Neuronal stem cell (in vitro differentiated cells): Measurements from ENCODE around the gene NAA15.
"Not testable (repeated sequence)": the region's sequence is repeated elsewhere in the genome, so short reads cannot be mapped to it uniquely, and the experiment has no call there.

Experiments
- DNase-seq: peaks from one replicate; pipeline ENCODE4 v3.0.0-alpha.2; 2013; ENCODE audit warnings: low spot score
- H2AFZ ChIP-seq: one replicate; pipeline ENCODE4 v1.6.1; 2013; ENCODE audit warnings: mild to moderate bottlenecking, low read length, inconsistent platforms
- H2AK5ac ChIP-seq: 2 replicates; pipeline ENCODE4 v1.6.1; 2013; ENCODE audit warnings: low read depth, mild to moderate bottlenecking, inconsistent platforms, low read length, moderate library complexity, mixed read lengths
- H2BK120ac ChIP-seq: 2 replicates; pipeline ENCODE4 v1.6.1; 2013; ENCODE audit warnings: low read depth, mild to moderate bottlenecking, inconsistent platforms, low read length, moderate library complexity, mixed read lengths
- H2BK12ac ChIP-seq: one replicate; pipeline ENCODE4 v1.6.1; 2013; ENCODE audit warnings: low read length, inconsistent platforms
- H2BK15ac ChIP-seq: 2 replicates; pipeline ENCODE4 v1.6.1; 2013; ENCODE audit warnings: mild to moderate bottlenecking, low read length, inconsistent platforms, mixed read lengths
- H2BK5ac ChIP-seq: one replicate; pipeline ENCODE4 v1.6.1; 2013; ENCODE audit warnings: inconsistent platforms, mild to moderate bottlenecking, low read length, moderate library complexity
- H3K14ac ChIP-seq: one replicate; pipeline ENCODE4 v1.6.1; 2013; ENCODE audit warnings: low read length, inconsistent platforms
- H3K18ac ChIP-seq: 2 replicates; pipeline ENCODE4 v1.6.1; 2013; ENCODE audit warnings: low read length, inconsistent platforms
- H3K23ac ChIP-seq: 2 replicates; pipeline ENCODE4 v1.6.1; 2013; ENCODE audit warnings: low read depth, mild to moderate bottlenecking, mixed read lengths, low read length, inconsistent platforms; ENCODE audit not compliant: poor library complexity
- H3K27ac ChIP-seq: replicated peaks from 3 replicates; pipeline ENCODE4 v1.5.1; 2013; ENCODE audit warnings: low read length, inconsistent platforms
- H3K27me3 ChIP-seq, 3 experiments: 2 replicates each; pipeline ENCODE4 v1.6.1; 2013; ENCODE audit warnings: low read length in 3 of 3, mild to moderate bottlenecking in 2 of 3, inconsistent platforms in 1 of 3, low read depth in 1 of 3, mixed read lengths in 1 of 3, moderate library complexity in 1 of 3; ENCODE audit not compliant: control insufficient read depth in 3 of 3, insufficient read depth in 3 of 3
- H3K36me3 ChIP-seq, 2 donors: replicated peaks in 1 of 2; 2 replicates each; pipeline ENCODE4 v1.6.1; 2013; ENCODE audit warnings: low read length in 2 of 2; ENCODE audit not compliant: control insufficient read depth in 2 of 2, insufficient read depth in 2 of 2
- H3K4ac ChIP-seq: 2 replicates; pipeline ENCODE4 v1.6.1; 2013; ENCODE audit warnings: inconsistent platforms, mild to moderate bottlenecking, low read length, moderate library complexity
- H3K4me1 ChIP-seq, 2 donors: 1 replicate in 1 of 2; 2 replicates in 1 of 2; pipeline ENCODE4 v1.6.1; 2013; ENCODE audit warnings: low read length in 2 of 2, low read depth in 1 of 2; ENCODE audit not compliant: control insufficient read depth in 2 of 2, insufficient read depth in 1 of 2
- H3K4me2 ChIP-seq: one replicate; pipeline ENCODE4 v1.6.1; 2013; ENCODE audit warnings: mild to moderate bottlenecking, low read length, inconsistent platforms; ENCODE audit not compliant: insufficient read depth, poor library complexity, severe bottlenecking
- H3K4me3 ChIP-seq, 2 donors: 2 replicates each; pipeline ENCODE4 v1.5.1; 2013; ENCODE audit warnings: low read length in 2 of 2, mild to moderate bottlenecking in 2 of 2, inconsistent platforms in 1 of 2, moderate library complexity in 1 of 2
- H3K79me1 ChIP-seq: one replicate; pipeline ENCODE4 v1.6.1; 2013; ENCODE audit warnings: low read depth, mild to moderate bottlenecking, inconsistent platforms, low read length, moderate library complexity
- H3K9ac ChIP-seq: one replicate; pipeline ENCODE4 v1.6.1; 2013; ENCODE audit warnings: mild to moderate bottlenecking, low read depth, low read length, inconsistent platforms; ENCODE audit not compliant: poor library complexity
- H3K9me3 ChIP-seq, 2 donors: replicated peaks in 1 of 2; 2 replicates each; pipeline versions ENCODE3 to v1.6.1; 2013; ENCODE audit warnings: low read length in 2 of 2, mild to moderate bottlenecking in 2 of 2, inconsistent platforms in 1 of 2, low read depth in 1 of 2, mixed read lengths in 1 of 2, moderate library complexity in 1 of 2; ENCODE audit not compliant: control insufficient read depth in 2 of 2, insufficient read depth in 1 of 2
- H4K8ac ChIP-seq: one replicate; pipeline ENCODE4 v1.6.1; 2013; ENCODE audit warnings: low read depth, mild to moderate bottlenecking, inconsistent platforms, low read length, moderate library complexity
- H4K91ac ChIP-seq: one replicate; pipeline ENCODE4 v1.6.1; 2013; ENCODE audit warnings: low read length, low read depth, mild to moderate bottlenecking, inconsistent platforms; ENCODE audit not compliant: poor library complexity
- WGBS, 2 donors: extraction: QIAGEN DNeasy Blood & Tissue Kit; methylation state at CpG; one replicate each; pipeline ENCODE4 v1.1.7; 2013; ENCODE audit warnings: missing lambda C conversion rate in 2 of 2, mixed read lengths in 1 of 2; ENCODE audit not compliant: insufficient read length in 2 of 2, insufficient replicate concordance in 1 of 2; ENCODE audit errors: extremely low coverage in 2 of 2; 5-methylcytosine and 5-hydroxymethylcytosine counted together

The NAA15 gene

DNA sequence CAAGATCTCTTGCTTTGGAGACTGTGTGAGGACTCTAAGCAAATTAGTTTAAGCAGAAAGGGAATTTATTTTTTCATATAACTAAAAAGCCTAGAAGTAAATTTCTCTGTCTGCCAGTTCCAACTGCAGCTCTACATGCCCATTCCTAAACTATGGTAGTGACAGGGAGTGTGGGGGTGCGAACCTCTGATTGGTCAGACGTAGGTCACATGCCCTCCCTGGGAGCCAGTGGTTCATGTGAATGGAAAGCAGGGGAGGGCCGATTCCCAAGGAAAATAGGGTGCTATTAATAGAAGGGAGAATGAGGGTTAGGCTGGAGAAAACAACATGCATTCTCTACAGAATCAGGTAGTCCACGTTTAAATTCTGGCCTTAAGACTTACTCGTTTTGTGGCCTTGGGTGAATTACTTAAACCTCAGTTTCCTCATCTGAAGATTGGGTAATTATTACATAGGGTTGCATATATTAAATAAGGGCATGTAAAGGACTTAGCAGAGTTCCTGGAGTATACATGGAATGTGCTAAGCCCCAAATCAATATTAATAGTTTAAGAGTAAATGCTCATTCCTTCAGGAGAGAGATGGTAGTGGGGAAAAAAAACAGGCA is 159.8 kb downstream of the NAA15 start:
- Histone ChIP-seq H3K4ac (no peak overlapping the region), H3K27ac (no peak overlapping the region), H2AFZ (no peak overlapping the region), H3K4me2 (no peak overlapping the region), H3K4me3 (no peak overlapping the region), H2BK5ac (no peak overlapping the region), H3K4me1 (no peaks in the 10 kb centered on the region), H3K14ac (no peak overlapping the region), H4K8ac (no peak overlapping the region), H3K9ac (no peak overlapping the region), H2BK120ac (no peak overlapping the region), H2BK12ac (no peak overlapping the region), H4K91ac (no peak overlapping the region), H3K23ac (no peak overlapping the region), H3K79me1 (peaks cover 3% of the 10 kb centered on the region), H3K18ac (no peak overlapping the region), H3K27me3 (no peaks in the 10 kb centered on the region), H2BK15ac (no peak overlapping the region), H3K9me3 (no peaks in the 10 kb centered on the region), H2AK5ac (no peak overlapping the region), H3K36me3 (peaks cover 0 to 15% of the 10 kb centered on the region in 2 donors)
- no CpG with 5 or more reads among the region's 5 CpGs for WGBS, 2 donors
- DNase-seq = no peak

GRCh38 chr4:139464512-139464911 is 163.2 kb downstream of the NAA15 start:
- not testable (repeated sequence) for H4K91ac ChIP-seq, H3K14ac ChIP-seq, H3K4ac ChIP-seq, H2BK120ac ChIP-seq, DNase-seq, H3K18ac ChIP-seq, H3K4me3 ChIP-seq, H2BK15ac ChIP-seq, H3K23ac ChIP-seq, H3K79me1 ChIP-seq, H2BK5ac ChIP-seq, H3K27me3 ChIP-seq, H3K4me1 ChIP-seq, H2AK5ac ChIP-seq, H3K4me2 ChIP-seq, H3K27ac ChIP-seq, H4K8ac ChIP-seq, H3K9ac ChIP-seq, H2BK12ac ChIP-seq, H2AFZ ChIP-seq
- WGBS, 2 donors = no CpG with 5 or more reads among the region's 5 CpGs
- Histone ChIP-seq H3K36me3 (peaks cover 0 to 15% of the 10 kb centered on the region in 2 donors), H3K9me3 (peaks cover 0 to 14% of the 10 kb centered on the region in 2 donors)

DNA sequence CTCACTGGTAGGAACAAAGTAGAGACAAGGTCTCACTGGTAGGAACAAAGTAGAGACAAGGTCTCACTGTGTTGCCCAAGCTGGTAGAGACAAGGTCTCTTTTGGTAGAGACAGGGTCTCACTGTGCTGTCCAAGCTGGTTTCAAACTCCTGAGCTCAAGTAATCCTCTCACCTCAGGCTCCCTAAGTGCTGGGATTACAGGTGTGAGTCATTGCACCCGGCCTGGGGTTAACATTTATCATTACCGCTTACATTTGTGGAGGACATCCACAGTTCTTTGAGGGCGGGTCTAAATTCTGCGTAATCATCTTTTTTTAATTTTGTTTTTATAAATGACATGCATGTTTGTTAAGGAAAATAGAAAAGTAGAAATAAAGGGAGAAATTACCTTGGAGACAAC is 164.6 kb downstream of the NAA15 start:
- H2BK12ac ChIP-seq = no peak overlapping the region
- H3K4me1 ChIP-seq = no peaks in the 10 kb centered on the region
- no peak overlapping the region for H3K9ac ChIP-seq
- no peak overlapping the region for H2BK15ac ChIP-seq
- no peak overlapping the region for H3K18ac ChIP-seq
- no peak overlapping the region for H4K8ac ChIP-seq
- no peak overlapping the region for H3K27ac ChIP-seq
- H3K4me2 ChIP-seq = no peak overlapping the region
- no peak overlapping the region for H3K4ac ChIP-seq
- no peak overlapping the region for H3K14ac ChIP-seq
- H3K36me3 ChIP-seq = peaks cover 2 to 7% of the 10 kb centered on the region in 2 donors
- H4K91ac ChIP-seq = no peak overlapping the region
- WGBS, 2 donors = no CpG with 5 or more reads among the region's 4 CpGs
- no peak overlapping the region for H2AK5ac ChIP-seq
- H2BK120ac ChIP-seq = no peak overlapping the region
- DNase-seq = no peak
- H2BK5ac ChIP-seq = no peak overlapping the region
- no peak overlapping the region for H3K4me3 ChIP-seq
- H3K27me3 ChIP-seq = no peaks in the 10 kb centered on the region
- H3K23ac ChIP-seq = no peak overlapping the region
- H3K9me3 ChIP-seq = peaks cover under 1 to 23% of the 10 kb centered on the region in 2 donors
- H3K79me1 ChIP-seq = peaks cover 5% of the 10 kb centered on the region
- no peak overlapping the region for H2AFZ ChIP-seq

GRCh38 chr4:139468756-139469155 is 167.5 kb downstream of the NAA15 start:
- H2BK5ac ChIP-seq, H2AFZ ChIP-seq, H2BK12ac ChIP-seq, H3K9ac ChIP-seq, H3K27ac ChIP-seq, DNase-seq, H4K91ac ChIP-seq, H4K8ac ChIP-seq, H3K79me1 ChIP-seq, H2BK15ac ChIP-seq, H3K4me2 ChIP-seq, H3K4me1 ChIP-seq, H2AK5ac ChIP-seq, H3K4me3 ChIP-seq, H2BK120ac ChIP-seq, H3K23ac ChIP-seq, H3K18ac ChIP-seq, H3K14ac ChIP-seq, H3K27me3 ChIP-seq, H3K4ac ChIP-seq: not testable (repeated sequence)
- H3K9me3 ChIP-seq = peaks cover 4 to 44% of the 10 kb centered on the region in 2 donors
- peaks cover 7 to 16% of the 10 kb centered on the region in 2 donors for H3K36me3 ChIP-seq
